ENCODE data around the gene KIF1B.
A peak's percentile ranks its signal among the peaks of the same experiment; 100 is the strongest.
"Not testable (repeated sequence)": the region's sequence is repeated elsewhere in the genome, so short reads cannot be mapped to it uniquely, and the experiment has no call there.

The KIF1B gene

GRCh38 chr1:10353282-10353681 is 142.9 kb downstream of the KIF1B start:
- no peak for DNase-seq (ENCODE audit: low read depth)
- no peak overlapping the region for H3K4me3 ChIP-seq (ENCODE audit: low read depth, low read length)
- no peak for TF ChIP-seq CTCF (IDR thresholded peaks at IDR 0.05; ENCODE audit: insufficient read depth, low read depth, low read length, missing control alignments)

GRCh38 chr1:10353693-10354092 is 143.3 kb downstream of the KIF1B start:
- DNase-seq (ENCODE audit: low read depth): no peak
- no peak overlapping the region for H3K4me3 ChIP-seq (ENCODE audit: low read depth, low read length)
- no peak for TF ChIP-seq CTCF (IDR thresholded peaks at IDR 0.05; ENCODE audit: insufficient read depth, low read depth, low read length, missing control alignments)

GRCh38 chr1:10360045-10360444 is 149.7 kb downstream of the KIF1B start:
- TF ChIP-seq CTCF (IDR thresholded peaks at IDR 0.05; ENCODE audit: insufficient read depth, low read depth, low read length, missing control alignments): no peak
- peak; percentile 22 for DNase-seq (ENCODE audit: low read depth)

GRCh38 chr1:10361515-10361914 is 151.1 kb downstream of the KIF1B start:
- no peak for TF ChIP-seq CTCF (IDR thresholded peaks at IDR 0.05; ENCODE audit: insufficient read depth, low read depth, low read length, missing control alignments)
- DNase-seq (ENCODE audit: low read depth): no peak
- H3K4me3 ChIP-seq (ENCODE audit: low read depth, low read length): no peak overlapping the region

More at GRCh38 chr1:10360045-10360444, 149.7 kb downstream of the KIF1B start:
- no peak overlapping the region for H3K4me3 ChIP-seq (ENCODE audit: low read depth, low read length)

GRCh38 chr1:10368194-10368593 is 157.8 kb downstream of the KIF1B start:
- TF ChIP-seq CTCF (IDR thresholded peaks at IDR 0.05; ENCODE audit: insufficient read depth, low read depth, low read length, missing control alignments): no peak
- H3K4me3 ChIP-seq (ENCODE audit: low read depth, low read length): no peak overlapping the region
- no peak for DNase-seq (ENCODE audit: low read depth)

- no peak for DNase-seq (ENCODE audit: low read depth)
- H3K4me3 ChIP-seq (ENCODE audit: low read depth, low read length): no peak overlapping the region
- no peak for TF ChIP-seq CTCF (IDR thresholded peaks at IDR 0.05; ENCODE audit: insufficient read depth, low read depth, low read length, missing control alignments)
Observed at GRCh38 chr1:10374442-10374860, 164.1 kb downstream of the KIF1B start.

GRCh38 chr1:10377365-10378029 is 167.1 kb downstream of the KIF1B start:
- peak; percentile 58 for TF ChIP-seq CTCF (IDR thresholded peaks at IDR 0.05; ENCODE audit: insufficient read depth, low read depth, low read length, missing control alignments)
- DNase-seq (ENCODE audit: low read depth): peak; percentile 61
- not testable (repeated sequence) for H3K4me3 ChIP-seq (ENCODE audit: low read depth, low read length)

Measured in GM12865 (cell line).